Subcutaneous abdominal adipose tissue (tissue), 5 donors: Measurements from ENCODE around the gene SCAI.

Experiments
- H3K27ac ChIP-seq: one replicate; pipeline ENCODE4 v1.7.0; 2013; ENCODE audit warnings: low read depth, mild to moderate bottlenecking, inconsistent platforms, low read length, moderate library complexity
- H3K27me3 ChIP-seq, 5 donors: one replicate each; pipeline ENCODE4 v1.7.0; 2013; ENCODE audit warnings: low read length in 5 of 5, inconsistent platforms in 1 of 5; ENCODE audit not compliant: control insufficient read depth in 5 of 5, insufficient read depth in 4 of 5
- H3K36me3 ChIP-seq, 5 donors: one replicate each; pipeline ENCODE4 v1.7.0; 2013; ENCODE audit warnings: low read length in 5 of 5; ENCODE audit not compliant: control insufficient read depth in 5 of 5, insufficient read depth in 5 of 5
- H3K4me1 ChIP-seq, 5 donors: one replicate each; pipeline ENCODE4 v1.7.0; 2013; ENCODE audit warnings: low read length in 5 of 5, mild to moderate bottlenecking in 3 of 5, moderate library complexity in 1 of 5; ENCODE audit not compliant: control insufficient read depth in 5 of 5, insufficient read depth in 5 of 5
- H3K4me3 ChIP-seq, 5 donors: one replicate each; pipeline ENCODE4 v1.7.0; 2013; ENCODE audit warnings: low read length in 5 of 5, low read depth in 1 of 5
- H3K9ac ChIP-seq, 5 donors: one replicate each; pipeline ENCODE4 v1.7.0; 2013; ENCODE audit warnings: low read length in 5 of 5, mild to moderate bottlenecking in 4 of 5, moderate library complexity in 3 of 5
- H3K9me3 ChIP-seq, 5 donors: one replicate each; pipeline ENCODE4 v1.7.0; 2013; ENCODE audit warnings: low read length in 5 of 5; ENCODE audit not compliant: control insufficient read depth in 5 of 5
- donor health status: healthy.
- donor health status: healthy.
- donor health status: healthy.
- donor health status: healthy.
- donor health status: healthy.

SCAI gene

GRCh38 chr9:125151730-125152129, 8.4 kb upstream of the SCAI start:
- Histone ChIP-seq H3K27ac (no peak overlapping the region), H3K36me3 (peaks cover 33 to 62% (median 42%) of the 10 kb centered on the region in 5 donors), H3K27me3 (no peaks in the 10 kb centered on the region), H3K9ac (no peak overlapping the region), H3K9me3 (no peaks in the 10 kb centered on the region), H3K4me3 (no peak overlapping the region), H3K4me1 (peaks cover 0 to 6% (median 0%) of the 10 kb centered on the region in 5 donors)

GRCh38 chr9:125150349-125151245, 7.3 kb upstream of the SCAI start:
- Histone ChIP-seq H3K36me3 (peaks cover 33 to 62% (median 42%) of the 10 kb centered on the region in 5 donors), H3K4me3 (no peak overlapping the region), H3K27ac (no peak overlapping the region)

GRCh38 chr9:125147401-125147951, 4.1 kb upstream of the SCAI start:
- Histone ChIP-seq H3K27me3 (no peaks in the 10 kb centered on the region), H3K9ac (no peak overlapping the region), H3K27ac (no peak overlapping the region), H3K9me3 (no peaks in the 10 kb centered on the region), H3K4me1 (peaks cover 0 to 14% (median 8%) of the 10 kb centered on the region in 5 donors), H3K4me3 (no peak overlapping the region), H3K36me3 (peaks cover 17 to 35% (median 27%) of the 10 kb centered on the region in 5 donors)

More at GRCh38 chr9:125150349-125151245, 7.3 kb upstream of the SCAI start:
- H3K4me1 ChIP-seq: peaks cover 0 to 6% (median 0%) of the 10 kb centered on the region in 5 donors
- H3K27me3 ChIP-seq: no peaks in the 10 kb centered on the region
- H3K9me3 ChIP-seq: no peaks in the 10 kb centered on the region
- H3K9ac ChIP-seq: no peak overlapping the region

- H3K4me1 ChIP-seq: peaks cover 0 to 22% (median 11%) of the 10 kb centered on the region in 5 donors
- no peaks in the 10 kb centered on the region for H3K9me3 ChIP-seq
- H3K36me3 ChIP-seq: peaks cover 9 to 24% (median 15%) of the 10 kb centered on the region in 5 donors
- no peak overlapping the region for H3K9ac ChIP-seq
- H3K27me3 ChIP-seq: no peaks in the 10 kb centered on the region
- H3K4me3 ChIP-seq: no peak overlapping the region
- H3K27ac ChIP-seq: no peak overlapping the region
Observed at GRCh38 chr9:125146247-125146646, 2.9 kb upstream of the SCAI start.

GRCh38 chr9:125145425-125145824, 2.1 kb upstream of the SCAI start:
- Histone ChIP-seq H3K9ac (no peak overlapping the region), H3K27me3 (no peaks in the 10 kb centered on the region), H3K4me1 (peaks cover 0 to 24% (median 11%) of the 10 kb centered on the region in 5 donors), H3K27ac (no peak overlapping the region), H3K36me3 (peaks cover 2 to 15% (median 7%) of the 10 kb centered on the region in 5 donors), H3K4me3 (no peak overlapping the region), H3K9me3 (no peaks in the 10 kb centered on the region)

GRCh38 chr9:125142560-125143376, 560 bp downstream of the SCAI start:
- peaks cover 0 to 3% (median 0%) of the 10 kb centered on the region in 5 donors for H3K36me3 ChIP-seq
- peaks cover 0 to 24% (median 11%) of the 10 kb centered on the region in 5 donors for H3K4me1 ChIP-seq
- peak overlapping the region; percentile 67 to 78 (median 70) for H3K4me3 ChIP-seq
- H3K9me3 ChIP-seq: no peaks in the 10 kb centered on the region
- no peak overlapping the region for H3K27ac ChIP-seq
- peak overlapping the region; percentile 66 to 81 (median 75) for H3K9ac ChIP-seq
- no peaks in the 10 kb centered on the region for H3K27me3 ChIP-seq

- H3K36me3 ChIP-seq: peaks cover 0 to 3% (median 0%) of the 10 kb centered on the region in 5 donors
- H3K27ac ChIP-seq: no peak overlapping the region
- peaks cover 0 to 24% (median 11%) of the 10 kb centered on the region in 5 donors for H3K4me1 ChIP-seq
- no peaks in the 10 kb centered on the region for H3K9me3 ChIP-seq
- H3K9ac ChIP-seq: no peak overlapping the region
- no peak overlapping the region for H3K4me3 ChIP-seq
- H3K27me3 ChIP-seq: no peaks in the 10 kb centered on the region
Observed at GRCh38 chr9:125141751-125142150, 1.6 kb downstream of the SCAI start.

GRCh38 chr9:125141251-125141650, 2.1 kb downstream of the SCAI start:
- Histone ChIP-seq H3K36me3 (peaks cover 0 to 3% (median 0%) of the 10 kb centered on the region in 5 donors), H3K27ac (no peak overlapping the region), H3K4me1 (peaks cover 0 to 24% (median 11%) of the 10 kb centered on the region in 5 donors), H3K9me3 (no peaks in the 10 kb centered on the region), H3K27me3 (no peaks in the 10 kb centered on the region), H3K4me3 (no peak overlapping the region), H3K9ac (no peak overlapping the region)

GRCh38 chr9:125140576-125140975, 2.8 kb downstream of the SCAI start:
- Histone ChIP-seq H3K36me3 (peaks cover 0 to 3% (median 0%) of the 10 kb centered on the region in 5 donors), H3K9ac (no peak overlapping the region), H3K27ac (no peak overlapping the region), H3K4me3 (no peak overlapping the region), H3K9me3 (no peaks in the 10 kb centered on the region), H3K4me1 (peaks cover 0 to 24% (median 11%) of the 10 kb centered on the region in 5 donors), H3K27me3 (no peaks in the 10 kb centered on the region)
